ENCODE measurements around the gene MTOR. TPM values are rescaled to one million over a fixed set of nuclear protein-coding genes. Genes with fewer than 3 reads are reported as not detected.

MTOR gene
- total RNA-seq, 6 donors from 2014 or later, result 27.5 to 61.0 (median 33.1) TPM

DNA sequence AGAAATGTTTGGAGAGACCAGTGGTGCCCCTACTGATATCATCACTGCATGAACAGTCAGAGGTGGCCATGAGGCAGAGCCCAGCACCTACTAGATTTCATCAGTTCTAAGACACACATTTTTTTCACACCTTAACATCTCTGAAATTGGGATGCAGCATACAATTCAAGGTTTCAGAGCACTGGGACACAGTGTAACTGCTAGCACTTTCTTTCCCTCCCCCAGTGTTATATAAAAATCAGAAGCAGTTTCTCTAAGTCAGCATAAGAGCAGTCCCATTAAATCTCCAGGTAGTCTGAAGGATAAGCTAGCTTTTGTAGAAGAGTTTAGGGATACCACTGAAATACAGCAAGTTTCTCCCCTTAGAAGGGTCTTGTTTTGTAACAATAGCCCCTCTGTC, 83.2 kb downstream of the MTOR start:
- Histone ChIP-seq H3K9me3 (no peaks in the 10 kb centered on the region), H3K36me3 (peaks cover 0 to 39% (median 16%) of the 10 kb centered on the region in 4 donors), H3K4me3 (no peak overlapping the region), H3K27ac (no peak overlapping the region), H3K4me1 (peaks cover 0 to 2% (median 0%) of the 10 kb centered on the region in 4 donors), H3K27me3 (no peaks in the 10 kb centered on the region)
- TF ChIP-seq EP300 (IDR thresholded peaks at IDR 0.05) (no peak), POLR2AphosphoS5 (IDR thresholded peaks at IDR 0.05) (no peak), POLR2A (IDR thresholded peaks at IDR 0.05) (no peak)
- TF ChIP-seq, protein P1, sequence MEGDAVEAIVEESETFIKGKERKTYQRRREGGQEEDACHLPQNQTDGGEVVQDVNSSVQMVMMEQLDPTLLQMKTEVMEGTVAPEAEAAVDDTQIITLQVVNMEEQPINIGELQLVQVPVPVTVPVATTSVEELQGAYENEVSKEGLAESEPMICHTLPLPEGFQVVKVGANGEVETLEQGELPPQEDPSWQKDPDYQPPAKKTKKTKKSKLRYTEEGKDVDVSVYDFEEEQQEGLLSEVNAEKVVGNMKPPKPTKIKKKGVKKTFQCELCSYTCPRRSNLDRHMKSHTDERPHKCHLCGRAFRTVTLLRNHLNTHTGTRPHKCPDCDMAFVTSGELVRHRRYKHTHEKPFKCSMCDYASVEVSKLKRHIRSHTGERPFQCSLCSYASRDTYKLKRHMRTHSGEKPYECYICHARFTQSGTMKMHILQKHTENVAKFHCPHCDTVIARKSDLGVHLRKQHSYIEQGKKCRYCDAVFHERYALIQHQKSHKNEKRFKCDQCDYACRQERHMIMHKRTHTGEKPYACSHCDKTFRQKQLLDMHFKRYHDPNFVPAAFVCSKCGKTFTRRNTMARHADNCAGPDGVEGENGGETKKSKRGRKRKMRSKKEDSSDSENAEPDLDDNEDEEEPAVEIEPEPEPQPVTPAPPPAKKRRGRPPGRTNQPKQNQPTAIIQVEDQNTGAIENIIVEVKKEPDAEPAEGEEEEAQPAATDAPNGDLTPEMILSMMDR (IDR thresholded peaks at IDR 0.05), result no peak
- no peak for DNase-seq
- no peak for ATAC-seq (ENCODE audit: low FRiP score in 2 of 2)

DNA sequence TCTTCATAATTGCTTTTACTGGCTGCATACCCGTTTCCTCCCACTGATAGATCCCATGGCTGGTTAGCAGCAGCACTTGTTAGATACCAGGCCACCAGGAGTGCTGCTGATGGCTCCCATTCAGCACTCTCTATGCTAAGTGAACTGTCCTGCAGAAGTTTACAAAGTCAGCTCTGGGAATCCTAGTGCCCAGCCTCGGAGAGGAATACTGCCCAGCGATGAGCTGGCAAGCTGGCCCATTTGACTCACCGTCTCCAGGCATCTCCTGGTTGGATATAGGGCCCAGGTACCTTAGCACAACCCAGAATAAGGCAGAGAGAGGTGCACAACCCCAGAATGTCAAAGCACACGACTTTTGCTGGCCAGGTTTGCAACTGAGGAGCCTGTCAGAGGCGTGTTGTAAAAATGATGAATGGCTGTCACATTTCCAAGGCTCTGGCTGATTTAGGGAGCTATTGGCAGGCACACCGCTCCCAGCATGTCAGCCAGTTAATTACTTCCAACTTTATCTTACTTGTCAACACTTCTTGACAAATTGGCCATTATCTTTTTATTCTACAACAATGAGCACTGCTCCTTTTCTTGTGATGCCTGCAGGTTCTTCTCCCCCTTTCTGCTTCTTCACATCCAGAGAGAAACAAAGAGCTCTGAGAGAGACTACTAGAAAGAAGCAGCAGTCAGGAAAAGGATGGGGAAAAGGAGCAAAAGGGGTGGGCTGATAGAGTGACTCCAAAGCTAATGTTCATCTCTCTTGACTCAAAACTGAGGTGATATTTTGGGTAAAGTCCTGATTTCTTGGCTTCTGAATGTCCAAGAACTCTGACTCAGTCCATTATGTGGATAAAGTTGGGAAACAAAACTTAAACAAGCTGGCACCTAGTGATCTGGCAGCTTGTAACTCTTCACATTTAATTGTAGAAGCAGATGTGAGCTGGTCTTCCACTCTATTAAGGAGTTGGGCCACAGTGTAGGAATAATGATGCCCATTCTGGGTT, 84.0 kb downstream of the MTOR start:
- H3K27ac ChIP-seq, result no peak overlapping the region
- H3K27me3 ChIP-seq, result no peaks in the 10 kb centered on the region
- H3K9me3 ChIP-seq, result no peaks in the 10 kb centered on the region
- WGBS, 2 donors, result 76 to 78% methylated on average over 7 of the region's 7 CpGs
- no peak overlapping the region for H3K4me3 ChIP-seq
- TF ChIP-seq EP300 (IDR thresholded peaks at IDR 0.05) (no peak), POLR2AphosphoS5 (IDR thresholded peaks at IDR 0.05) (no peak), POLR2A (IDR thresholded peaks at IDR 0.05) (no peak)
- TF ChIP-seq, protein P1 (IDR thresholded peaks at IDR 0.05), result no peak
- H3K4me1 ChIP-seq, result peaks cover 0 to 2% (median 0%) of the 10 kb centered on the region in 4 donors
- no peak for DNase-seq
- peaks cover 0 to 33% (median 15%) of the 10 kb centered on the region in 4 donors for H3K36me3 ChIP-seq
- no peak for ATAC-seq (ENCODE audit: low FRiP score in 2 of 2)

DNA sequence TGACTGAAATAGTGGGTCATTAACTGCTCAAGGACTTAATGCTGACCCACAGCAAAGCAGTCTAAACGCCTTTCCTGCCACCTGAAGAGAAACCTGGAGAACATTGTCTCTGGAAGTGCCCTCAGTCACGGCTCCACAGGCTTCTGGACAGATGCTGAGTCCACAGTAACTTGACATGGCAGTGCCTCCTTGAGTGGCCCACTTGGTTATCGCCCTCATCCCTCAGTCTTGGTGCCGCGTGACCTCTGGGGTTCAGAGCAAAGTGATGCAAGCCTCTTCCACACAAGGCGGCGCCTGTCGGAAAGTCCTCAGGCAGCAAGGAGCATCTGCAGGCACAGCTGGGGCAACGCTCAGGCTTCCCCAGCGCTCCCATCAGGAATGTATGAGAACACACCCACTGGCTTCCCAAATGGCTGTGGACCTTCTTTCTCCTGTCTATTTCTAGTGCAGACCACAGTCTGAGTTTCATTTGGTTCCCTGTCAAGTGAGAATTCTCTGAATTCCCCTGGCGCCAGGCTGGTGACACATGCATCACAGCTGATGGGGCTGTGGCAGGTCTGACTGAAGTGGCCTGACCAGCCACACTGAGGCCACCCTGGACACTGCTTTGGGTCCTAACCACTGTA, 86.2 kb downstream of the MTOR start:
- Histone ChIP-seq H3K9me3 (no peaks in the 10 kb centered on the region), H3K27me3 (no peaks in the 10 kb centered on the region), H3K27ac (peak overlapping the region in 1 of 4 donors; percentile 48), H3K4me3 (no peak overlapping the region), H3K4me1 (peaks cover 0 to 2% (median 0%) of the 10 kb centered on the region in 4 donors), H3K36me3 (peaks cover 0 to 24% (median 10%) of the 10 kb centered on the region in 4 donors)
- peak in 1 of 2 donors; percentile 22 for DNase-seq
- TF ChIP-seq EP300 (IDR thresholded peaks at IDR 0.05) (no peak), POLR2AphosphoS5 (IDR thresholded peaks at IDR 0.05) (peak in 1 of 2 donors; percentile 10), POLR2A (IDR thresholded peaks at IDR 0.05) (no peak)
- TF ChIP-seq, protein P1 (IDR thresholded peaks at IDR 0.05), result no peak
- peak in 1 of 2 donors; percentile 57 for ATAC-seq (ENCODE audit: low FRiP score in 2 of 2)
- 93 to 95% methylated on average over 8 to 11 of the region's 11 CpGs for WGBS, 2 donors

DNA sequence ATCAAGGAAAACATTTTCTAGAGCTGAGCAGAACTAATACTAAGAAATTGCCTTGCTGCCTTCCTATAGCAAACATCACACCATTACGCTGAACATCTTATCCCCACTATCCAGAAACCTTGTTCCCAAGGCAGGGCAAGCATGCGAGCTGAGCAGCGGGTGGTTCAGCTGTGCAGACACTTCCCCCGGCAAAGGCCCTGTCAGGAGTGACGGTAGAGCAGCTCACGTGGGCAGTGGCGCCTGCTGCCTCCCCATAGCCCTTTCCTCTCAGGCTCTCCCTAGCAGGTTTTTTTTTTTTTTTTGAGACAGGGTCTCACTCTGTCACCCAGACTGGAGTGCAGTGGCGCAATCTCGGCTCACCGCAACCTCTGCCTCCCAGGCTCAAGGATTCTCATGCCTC, 86.9 kb downstream of the MTOR start:
- peak in 1 of 2 donors; percentile 20 for DNase-seq
- Histone ChIP-seq H3K27ac (peak overlapping the region in 1 of 4 donors; percentile 48), H3K36me3 (peaks cover 0 to 19% (median 8%) of the 10 kb centered on the region in 4 donors), H3K27me3 (no peaks in the 10 kb centered on the region), H3K4me3 (no peak overlapping the region), H3K4me1 (peaks cover 0 to 2% (median 0%) of the 10 kb centered on the region in 4 donors), H3K9me3 (no peaks in the 10 kb centered on the region)
- ATAC-seq (ENCODE audit: low FRiP score in 2 of 2), result no peak
- WGBS, 2 donors, result 93 to 94% methylated on average over 10 of the region's 10 CpGs
- TF ChIP-seq POLR2AphosphoS5 (IDR thresholded peaks at IDR 0.05) (no peak), EP300 (IDR thresholded peaks at IDR 0.05) (no peak), POLR2A (IDR thresholded peaks at IDR 0.05) (no peak)
- TF ChIP-seq, protein P1 (IDR thresholded peaks at IDR 0.05), result no peak
